Fibroblast of mammary gland (primary cell): Measurements from ENCODE around the gene ALOX5.

ENCODE experiments used
- DNase-seq: peaks from one replicate; pipeline ENCODE4 v3.0.0-alpha.2; 2010; ENCODE audit warnings: low read depth
- H3K4me3 ChIP-seq: 2 replicates; pipeline ENCODE4 v1.5.1; 2011; ENCODE audit warnings: low read depth, mild to moderate bottlenecking, low read length, moderate library complexity; ENCODE audit not compliant: control insufficient read depth
- TF ChIP-seq, protein P1 (sequence below): conservative IDR thresholded peaks from 2 replicates; pipeline ENCODE4 v1.5.1; 2011; ENCODE audit warnings: low read depth, low read length, inconsistent platforms; ENCODE audit not compliant: control insufficient read depth, insufficient read depth

Gene ALOX5

DNA sequence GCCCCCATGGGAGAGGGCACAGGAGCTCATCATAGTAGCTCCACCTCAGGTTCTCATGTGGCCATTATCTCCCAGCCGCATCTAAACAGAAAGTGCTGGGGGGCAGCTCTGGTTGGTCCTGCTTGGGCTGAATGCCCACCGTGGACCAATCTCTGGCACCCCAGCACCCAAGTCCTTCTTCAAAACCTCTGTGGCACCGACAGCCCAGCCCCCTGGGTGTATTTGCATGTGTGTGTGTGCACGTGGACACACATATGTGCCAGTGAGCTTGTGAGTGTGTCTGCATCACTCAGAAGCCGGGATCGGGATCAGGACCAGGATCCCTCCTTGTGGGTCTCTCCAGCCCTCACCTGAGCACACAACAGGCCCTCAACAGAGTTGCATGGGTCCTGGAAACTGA, 68.2 kb downstream of the ALOX5 start:
- TF ChIP-seq, protein P1, sequence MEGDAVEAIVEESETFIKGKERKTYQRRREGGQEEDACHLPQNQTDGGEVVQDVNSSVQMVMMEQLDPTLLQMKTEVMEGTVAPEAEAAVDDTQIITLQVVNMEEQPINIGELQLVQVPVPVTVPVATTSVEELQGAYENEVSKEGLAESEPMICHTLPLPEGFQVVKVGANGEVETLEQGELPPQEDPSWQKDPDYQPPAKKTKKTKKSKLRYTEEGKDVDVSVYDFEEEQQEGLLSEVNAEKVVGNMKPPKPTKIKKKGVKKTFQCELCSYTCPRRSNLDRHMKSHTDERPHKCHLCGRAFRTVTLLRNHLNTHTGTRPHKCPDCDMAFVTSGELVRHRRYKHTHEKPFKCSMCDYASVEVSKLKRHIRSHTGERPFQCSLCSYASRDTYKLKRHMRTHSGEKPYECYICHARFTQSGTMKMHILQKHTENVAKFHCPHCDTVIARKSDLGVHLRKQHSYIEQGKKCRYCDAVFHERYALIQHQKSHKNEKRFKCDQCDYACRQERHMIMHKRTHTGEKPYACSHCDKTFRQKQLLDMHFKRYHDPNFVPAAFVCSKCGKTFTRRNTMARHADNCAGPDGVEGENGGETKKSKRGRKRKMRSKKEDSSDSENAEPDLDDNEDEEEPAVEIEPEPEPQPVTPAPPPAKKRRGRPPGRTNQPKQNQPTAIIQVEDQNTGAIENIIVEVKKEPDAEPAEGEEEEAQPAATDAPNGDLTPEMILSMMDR: no peak
- no peak overlapping the region for H3K4me3 ChIP-seq
- no peak for DNase-seq

DNA sequence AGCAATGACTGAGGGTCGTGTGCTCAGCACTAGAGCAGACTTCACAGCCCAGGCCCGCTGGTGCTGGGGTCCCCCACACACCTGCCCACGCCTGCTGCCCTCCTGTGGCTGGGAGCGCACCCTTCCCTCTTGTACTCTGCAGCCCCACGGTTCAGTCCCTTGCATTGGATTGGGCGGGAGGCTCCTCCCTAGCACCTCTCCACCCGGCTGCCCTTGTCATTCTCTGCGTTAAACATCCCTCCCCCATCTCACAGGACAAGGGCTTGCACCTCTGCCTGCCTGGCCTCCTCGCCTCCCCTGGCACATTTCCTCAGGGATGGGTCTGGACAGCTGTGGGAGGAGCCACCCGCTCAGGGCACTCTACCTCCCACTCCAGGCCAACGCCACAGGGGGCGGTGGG, 68.6 kb downstream of the ALOX5 start:
- TF ChIP-seq, protein P1: no peak
- no peak for DNase-seq

DNA sequence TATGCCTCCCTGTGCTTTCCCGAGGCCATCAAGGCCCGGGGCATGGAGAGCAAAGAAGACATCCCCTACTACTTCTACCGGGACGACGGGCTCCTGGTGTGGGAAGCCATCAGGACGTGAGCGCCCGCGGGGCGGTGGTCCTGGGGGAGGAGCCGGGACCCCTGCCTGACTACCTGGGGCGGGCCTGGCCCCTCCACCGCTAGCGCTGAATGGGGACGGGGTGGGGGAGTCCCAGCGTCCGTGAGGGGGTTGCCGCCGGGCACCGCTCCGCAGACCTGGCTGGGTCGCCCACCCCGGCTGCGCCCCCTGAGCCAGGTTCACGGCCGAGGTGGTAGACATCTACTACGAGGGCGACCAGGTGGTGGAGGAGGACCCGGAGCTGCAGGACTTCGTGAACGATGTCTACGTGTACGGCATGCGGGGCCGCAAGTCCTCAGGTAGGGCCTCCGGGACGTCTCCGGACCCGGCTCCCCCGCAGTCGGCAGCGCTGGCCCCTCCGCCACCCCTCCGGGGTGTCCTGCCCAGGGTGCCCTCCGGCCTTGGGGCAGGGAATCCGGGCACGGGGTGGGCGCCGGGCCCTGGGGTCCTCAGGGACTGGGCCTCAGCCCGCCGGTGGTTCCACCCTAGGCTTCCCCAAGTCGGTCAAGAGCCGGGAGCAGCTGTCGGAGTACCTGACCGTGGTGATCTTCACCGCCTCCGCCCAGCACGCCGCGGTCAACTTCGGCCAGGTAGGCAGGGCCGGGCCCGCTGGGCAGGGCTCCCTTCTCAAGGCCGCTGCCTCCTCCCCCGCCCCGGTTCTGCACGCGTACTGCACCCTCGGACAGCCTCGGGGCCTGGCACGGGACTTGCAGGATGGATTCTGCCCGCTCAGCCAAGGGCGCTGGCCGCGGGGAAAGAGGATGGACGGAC, 69.3 kb downstream of the ALOX5 start:
- TF ChIP-seq, protein P1: no peak
- no peak for DNase-seq
- no peak overlapping the region for H3K4me3 ChIP-seq

More for the DNA sequence above, 68.6 kb downstream of the ALOX5 start:
- no peak overlapping the region for H3K4me3 ChIP-seq

DNA sequence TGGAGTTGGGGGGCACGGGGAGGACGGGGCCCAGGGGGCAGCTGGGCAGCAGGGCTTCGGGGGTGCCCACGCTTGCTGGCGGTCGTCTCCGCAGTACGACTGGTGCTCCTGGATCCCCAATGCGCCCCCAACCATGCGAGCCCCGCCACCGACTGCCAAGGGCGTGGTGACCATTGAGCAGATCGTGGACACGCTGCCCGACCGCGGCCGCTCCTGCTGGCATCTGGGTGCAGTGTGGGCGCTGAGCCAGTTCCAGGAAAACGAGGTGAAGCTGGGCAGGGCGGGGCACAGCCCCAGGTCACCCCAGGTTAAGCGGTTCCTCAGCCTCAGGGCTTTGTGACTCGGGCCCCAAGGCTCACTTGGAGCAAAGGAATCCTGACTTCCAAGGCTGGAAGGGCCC, 70.0 kb downstream of the ALOX5 start:
- DNase-seq: no peak
- no peak overlapping the region for H3K4me3 ChIP-seq
- TF ChIP-seq, protein P1: no peak

DNA sequence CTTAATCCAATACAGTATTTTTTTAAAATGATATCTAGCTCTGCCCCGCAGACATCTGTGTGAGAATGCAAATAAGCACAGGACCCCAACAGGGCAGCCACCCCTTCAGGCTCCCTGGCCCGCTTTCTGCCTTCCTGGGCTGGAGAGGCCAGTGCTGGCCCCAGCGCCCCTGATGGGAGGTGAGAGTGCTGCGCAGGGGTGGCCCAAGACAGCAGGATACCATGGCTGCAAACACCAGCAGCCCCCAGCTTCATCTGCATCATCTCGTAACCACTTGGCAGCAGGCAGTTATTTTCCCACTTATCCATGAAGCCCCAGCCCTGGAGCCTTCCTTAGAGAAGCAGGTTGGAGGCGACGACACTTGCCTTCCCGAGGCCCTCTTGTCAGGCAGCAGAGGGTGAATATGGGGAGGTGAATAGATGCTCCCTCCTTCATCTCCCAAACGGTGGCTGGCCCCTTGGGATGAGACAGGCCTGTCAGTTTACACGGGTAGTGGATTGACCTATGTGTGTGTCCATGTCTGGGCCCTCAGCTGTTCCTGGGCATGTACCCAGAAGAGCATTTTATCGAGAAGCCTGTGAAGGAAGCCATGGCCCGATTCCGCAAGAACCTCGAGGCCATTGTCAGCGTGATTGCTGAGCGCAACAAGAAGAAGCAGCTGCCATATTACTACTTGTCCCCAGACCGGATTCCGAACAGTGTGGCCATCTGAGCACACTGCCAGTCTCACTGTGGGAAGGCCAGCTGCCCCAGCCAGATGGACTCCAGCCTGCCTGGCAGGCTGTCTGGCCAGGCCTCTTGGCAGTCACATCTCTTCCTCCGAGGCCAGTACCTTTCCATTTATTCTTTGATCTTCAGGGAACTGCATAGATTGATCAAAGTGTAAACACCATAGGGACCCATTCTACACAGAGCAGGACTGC, 71.2 kb downstream of the ALOX5 start:
- no peak for DNase-seq
- no peak overlapping the region for H3K4me3 ChIP-seq
- TF ChIP-seq, protein P1: no peak

DNA sequence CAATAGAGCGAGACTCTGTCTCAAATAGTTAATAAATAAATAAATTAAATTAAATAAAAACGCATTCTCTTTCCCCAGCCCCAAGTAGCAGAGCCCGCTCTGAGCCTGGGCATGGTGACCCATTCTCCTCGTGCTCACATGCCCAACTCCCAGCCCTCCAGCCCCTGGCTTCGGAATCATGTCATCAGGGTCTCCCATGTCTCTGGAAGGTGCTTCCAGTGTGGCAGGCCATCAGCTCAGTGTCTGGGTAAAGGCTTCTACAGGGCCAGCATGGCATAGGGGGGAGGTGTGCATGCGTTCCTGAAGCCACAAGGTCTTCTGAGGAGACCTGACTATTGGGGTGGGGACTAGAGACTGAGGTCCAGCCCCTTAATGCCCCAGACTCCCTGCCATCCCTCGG, 72.8 kb downstream of the ALOX5 start:
- no peak overlapping the region for H3K4me3 ChIP-seq
- DNase-seq: no peak
- TF ChIP-seq, protein P1: no peak
